ENCODE data around the gene L3MBTL3. TPM values are rescaled to one million over a fixed set of nuclear protein-coding genes. Genes with fewer than 3 reads are reported as not detected.
"Not testable (repeated sequence)": the region's sequence is repeated elsewhere in the genome, so short reads cannot be mapped to it uniquely, and the experiment has no call there.

Gene L3MBTL3
- total RNA-seq, 1 experiment from 2014 or later, result 3.1 TPM

DNA sequence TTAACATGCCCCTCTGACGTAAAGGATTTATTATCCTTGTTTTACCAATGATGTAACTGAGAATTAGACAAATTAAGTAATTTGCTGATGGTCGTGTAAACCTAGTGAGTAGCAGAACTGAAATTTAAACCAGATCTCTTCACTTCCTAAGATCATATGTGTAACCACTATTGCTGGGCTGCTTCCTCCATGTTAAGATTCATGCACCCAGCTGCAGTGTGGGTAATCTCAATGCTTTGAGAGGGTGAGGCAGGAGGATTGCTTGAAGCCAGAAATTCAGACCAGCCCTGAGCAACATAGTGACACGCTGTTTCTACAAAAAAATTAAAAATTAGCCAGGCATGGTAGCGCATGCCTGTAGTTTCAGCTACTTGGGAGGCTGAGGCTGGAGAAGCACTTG is 97.9 kb downstream of the L3MBTL3 start:
- no peak overlapping the region for H3K27ac ChIP-seq (ENCODE audit: low read length)
- no peak overlapping the region for H3K9ac ChIP-seq (ENCODE audit: low read length)
- ATAC-seq (no peak), DNase-seq (no peak)
- H3F3A ChIP-seq (ENCODE audit: low read length, unreplicated experiment), result no peaks in the 10 kb centered on the region
- TF ChIP-seq CTCF (conservative IDR thresholded peaks at IDR 0.05; ENCODE audit: low read depth, low read length) (no peak), EZH2 (IDR thresholded peaks at IDR 0.05; ENCODE audit: low read length, unreplicated experiment) (no peak), EZH2phosphoT487 (IDR thresholded peaks at IDR 0.05; ENCODE audit: borderline replicate concordance, low read length) (no peak)
- no peaks in the 10 kb centered on the region for H3K27me3 ChIP-seq (ENCODE audit: low read length)
- no TSS peak for BruUV-seq (replicated peaks)
- intact Hi-C loops (cut with micrococcal nuclease), result no loop called here
- H3K4me1 ChIP-seq (ENCODE audit: insufficient read depth, low read length), result no peaks in the 10 kb centered on the region
- H4K20me1 ChIP-seq (ENCODE audit: low read length), result no peaks in the 10 kb centered on the region
- H2AFZ ChIP-seq (ENCODE audit: low read length), result no peak overlapping the region
- H3K36me3 ChIP-seq (ENCODE audit: low read depth, low read length), result no peaks in the 10 kb centered on the region
- no peak overlapping the region for H3K4me2 ChIP-seq (ENCODE audit: low read length)
- ChIA-PET CTCF (no interaction called here), POLR2A (ENCODE audit: unreplicated experiment) (no interaction called here)
- H3K79me2 ChIP-seq (ENCODE audit: low read length), result no peaks in the 10 kb centered on the region
- H3K9me3 ChIP-seq (ENCODE audit: low read length), result no peaks in the 10 kb centered on the region
- H3K4me3 ChIP-seq (ENCODE audit: low read length), result no peak overlapping the region
- no peaks in the 10 kb centered on the region for H3K9me2 ChIP-seq (replicated peaks; ENCODE audit: low read length)

DNA sequence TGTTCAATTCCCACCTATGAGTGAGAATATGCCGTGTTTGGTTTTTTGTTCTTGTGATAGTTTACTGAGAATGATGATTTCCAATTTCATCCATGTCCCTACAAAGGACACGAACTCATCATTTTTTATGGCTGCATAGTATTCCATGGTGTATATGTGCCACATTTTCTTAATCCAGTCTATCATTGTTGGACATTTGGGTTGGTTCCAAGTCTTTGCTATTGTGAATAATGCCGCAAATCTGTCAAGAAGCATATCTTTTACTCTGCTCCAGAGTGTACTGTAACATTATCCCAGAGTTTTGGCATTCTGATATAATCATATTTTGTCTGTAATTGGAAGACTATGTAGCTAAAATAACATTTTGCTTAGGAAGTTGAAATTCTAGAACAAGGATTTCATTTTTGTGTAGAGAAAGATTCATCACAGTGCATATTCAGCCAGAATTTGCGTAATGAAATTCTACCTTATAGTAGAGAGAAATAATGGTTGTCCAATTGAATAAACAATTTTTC is 98.9 kb downstream of the L3MBTL3 start:
- H3K27me3 ChIP-seq (ENCODE audit: low read length); H3K4me3 ChIP-seq (ENCODE audit: low read length); H3K27ac ChIP-seq (ENCODE audit: low read length); H2AFZ ChIP-seq (ENCODE audit: low read length); H3K4me2 ChIP-seq (ENCODE audit: low read length); H3K9me3 ChIP-seq (ENCODE audit: low read length); H3K36me3 ChIP-seq (ENCODE audit: low read depth, low read length); H3F3A ChIP-seq (ENCODE audit: low read length, unreplicated experiment); H4K20me1 ChIP-seq (ENCODE audit: low read length); POLR2A ChIA-PET (ENCODE audit: unreplicated experiment); BruUV-seq (replicated peaks); ATAC-seq; H3K9ac ChIP-seq (ENCODE audit: low read length); CTCF ChIA-PET; H3K9me2 ChIP-seq (replicated peaks; ENCODE audit: low read length); DNase-seq; H3K79me2 ChIP-seq (ENCODE audit: low read length); H3K4me1 ChIP-seq (ENCODE audit: insufficient read depth, low read length); intact Hi-C loops (cut with micrococcal nuclease): not testable (repeated sequence)

DNA sequence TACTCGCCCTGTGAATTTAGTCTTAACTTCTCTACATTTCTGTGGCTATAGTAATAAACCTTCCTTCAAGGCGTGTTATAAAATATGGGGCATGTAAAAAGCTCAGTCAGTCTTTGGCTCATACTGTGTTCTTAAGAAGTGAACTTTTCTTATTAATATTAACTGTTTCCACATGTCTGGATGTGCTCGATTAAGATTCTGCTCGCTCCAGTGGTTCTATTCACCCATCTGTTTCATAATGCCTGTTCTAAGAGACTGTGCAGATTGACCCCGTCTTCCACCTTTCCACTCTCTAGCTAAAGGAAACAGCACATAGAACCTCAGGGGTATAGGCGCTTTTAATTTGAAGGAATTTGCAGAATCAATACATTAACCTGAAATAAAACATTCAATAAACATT is 99.9 kb downstream of the L3MBTL3 start:
- ATAC-seq (no peak), DNase-seq (no peak)
- Histone ChIP-seq H3K27ac (ENCODE audit: low read length) (no peak overlapping the region), H3K9ac (ENCODE audit: low read length) (no peak overlapping the region), H3K9me2 (replicated peaks; ENCODE audit: low read length) (no peaks in the 10 kb centered on the region), H3K27me3 (ENCODE audit: low read length) (no peaks in the 10 kb centered on the region), H2AFZ (ENCODE audit: low read length) (no peak overlapping the region), H3K4me3 (ENCODE audit: low read length) (no peak overlapping the region), H3F3A (ENCODE audit: low read length, unreplicated experiment) (no peaks in the 10 kb centered on the region), H3K9me3 (ENCODE audit: low read length) (no peaks in the 10 kb centered on the region), H3K4me1 (ENCODE audit: insufficient read depth, low read length) (no peaks in the 10 kb centered on the region), H3K79me2 (ENCODE audit: low read length) (no peaks in the 10 kb centered on the region), H3K36me3 (ENCODE audit: low read depth, low read length) (no peaks in the 10 kb centered on the region), H4K20me1 (ENCODE audit: low read length) (no peaks in the 10 kb centered on the region), H3K4me2 (ENCODE audit: low read length) (no peak overlapping the region)
- BruUV-seq (replicated peaks), result no TSS peak
- ChIA-PET POLR2A (ENCODE audit: unreplicated experiment) (no interaction called here), CTCF (no interaction called here)
- intact Hi-C loops (cut with micrococcal nuclease), result no loop called here
- TF ChIP-seq CTCF (conservative IDR thresholded peaks at IDR 0.05; ENCODE audit: low read depth, low read length) (no peak), EZH2 (IDR thresholded peaks at IDR 0.05; ENCODE audit: low read length, unreplicated experiment) (no peak), EZH2phosphoT487 (IDR thresholded peaks at IDR 0.05; ENCODE audit: borderline replicate concordance, low read length) (no peak)
